ENCODE measurements around the gene SH2D5.

The SH2D5 gene

GRCh38 chr1:20732588-20733359 is at the start of gene SH2D5:
TSS of gene SH2D5 (minus strand) at chr1:20732703. CDS start at chr1:20728044, 4,659 bp downstream.
- peak; percentile 99 for FAIRE-seq
- peak; percentile 84 for DNase-seq (ENCODE audit: insufficient read length, low spot score)

GRCh38 chr1:20775700-20776099 is 43.2 kb upstream of the SH2D5 start:
- DNase-seq (ENCODE audit: insufficient read length, low spot score) (no peak), FAIRE-seq (no peak)

- FAIRE-seq (peak; percentile 18), DNase-seq (ENCODE audit: insufficient read length, low spot score) (no peak)
Measured at GRCh38 chr1:20771780-20772179, 39.3 kb upstream of the SH2D5 start.

GRCh38 chr1:20770314-20771087 is 38.0 kb upstream of the SH2D5 start:
- DNase-seq (ENCODE audit: insufficient read length, low spot score) (no peak), FAIRE-seq (no peak)

- FAIRE-seq: no peak
- DNase-seq (ENCODE audit: insufficient read length, low spot score): no peak
Measured at GRCh38 chr1:20767271-20767670, 34.8 kb upstream of the SH2D5 start.

GRCh38 chr1:20763417-20763816 is 30.9 kb upstream of the SH2D5 start:
- no peak for DNase-seq (ENCODE audit: insufficient read length, low spot score)
- FAIRE-seq: no peak

- FAIRE-seq (no peak), DNase-seq (ENCODE audit: insufficient read length, low spot score) (no peak)
Measured at GRCh38 chr1:20760322-20760721, 27.8 kb upstream of the SH2D5 start.

- no peak for FAIRE-seq
- no peak for DNase-seq (ENCODE audit: insufficient read length, low spot score)
Measured at GRCh38 chr1:20753589-20753988, 21.1 kb upstream of the SH2D5 start.

GRCh38 chr1:20751462-20751990 is 19.0 kb upstream of the SH2D5 start:
- FAIRE-seq: no peak
- DNase-seq (ENCODE audit: insufficient read length, low spot score): no peak

- DNase-seq (ENCODE audit: insufficient read length, low spot score) (no peak), FAIRE-seq (no peak)
Measured at GRCh38 chr1:20742671-20743070, 10.2 kb upstream of the SH2D5 start.

- no peak for DNase-seq (ENCODE audit: insufficient read length, low spot score)
- FAIRE-seq: no peak
Measured at GRCh38 chr1:20740781-20741180, 8.3 kb upstream of the SH2D5 start.

- FAIRE-seq (no peak), DNase-seq (ENCODE audit: insufficient read length, low spot score) (no peak)
Measured at GRCh38 chr1:20739225-20739624, 6.7 kb upstream of the SH2D5 start.

- DNase-seq (ENCODE audit: insufficient read length, low spot score) (no peak), FAIRE-seq (no peak)
Measured at GRCh38 chr1:20735581-20736111, 3.1 kb upstream of the SH2D5 start.

GRCh38 chr1:20733360-20733975 is 965 bp upstream of the SH2D5 start:
- no peak for DNase-seq (ENCODE audit: insufficient read length, low spot score)
- FAIRE-seq: no peak

GRCh38 chr1:20732071-20732587 is 374 bp downstream of the SH2D5 start:
- DNase-seq (ENCODE audit: insufficient read length, low spot score): peak; percentile 76

GRCh38 chr1:20731057-20731991 is 1.2 kb downstream of the SH2D5 start:
- DNase-seq (ENCODE audit: insufficient read length, low spot score): peak; percentile 42
- FAIRE-seq: no peak

More at GRCh38 chr1:20732071-20732587, 374 bp downstream of the SH2D5 start:
- FAIRE-seq: peak; percentile 60

GRCh38 chr1:20730690-20731056 is 1.8 kb downstream of the SH2D5 start:
- peak; percentile 4 for DNase-seq (ENCODE audit: insufficient read length, low spot score)
- FAIRE-seq: no peak

GRCh38 chr1:20729990-20730689 is 2.4 kb downstream of the SH2D5 start:
- FAIRE-seq: no peak
- peak; percentile 2 for DNase-seq (ENCODE audit: insufficient read length, low spot score)

Data from GM19239 (cell line).